HUDEP-2 (cell line): Measurements from ENCODE around the gene ARL8A.
"Not testable (repeated sequence)": the region's sequence is repeated elsewhere in the genome, so short reads cannot be mapped to it uniquely, and the experiment has no call there.

Experiments
- DNase-seq, 76 experiments: peaks; one replicate each; lab custom pipeline; 2025; ENCODE audit not compliant: unreplicated experiment in 76 of 76; lab: John Stamatoyannopoulos, UW

The ARL8A gene

DNA sequence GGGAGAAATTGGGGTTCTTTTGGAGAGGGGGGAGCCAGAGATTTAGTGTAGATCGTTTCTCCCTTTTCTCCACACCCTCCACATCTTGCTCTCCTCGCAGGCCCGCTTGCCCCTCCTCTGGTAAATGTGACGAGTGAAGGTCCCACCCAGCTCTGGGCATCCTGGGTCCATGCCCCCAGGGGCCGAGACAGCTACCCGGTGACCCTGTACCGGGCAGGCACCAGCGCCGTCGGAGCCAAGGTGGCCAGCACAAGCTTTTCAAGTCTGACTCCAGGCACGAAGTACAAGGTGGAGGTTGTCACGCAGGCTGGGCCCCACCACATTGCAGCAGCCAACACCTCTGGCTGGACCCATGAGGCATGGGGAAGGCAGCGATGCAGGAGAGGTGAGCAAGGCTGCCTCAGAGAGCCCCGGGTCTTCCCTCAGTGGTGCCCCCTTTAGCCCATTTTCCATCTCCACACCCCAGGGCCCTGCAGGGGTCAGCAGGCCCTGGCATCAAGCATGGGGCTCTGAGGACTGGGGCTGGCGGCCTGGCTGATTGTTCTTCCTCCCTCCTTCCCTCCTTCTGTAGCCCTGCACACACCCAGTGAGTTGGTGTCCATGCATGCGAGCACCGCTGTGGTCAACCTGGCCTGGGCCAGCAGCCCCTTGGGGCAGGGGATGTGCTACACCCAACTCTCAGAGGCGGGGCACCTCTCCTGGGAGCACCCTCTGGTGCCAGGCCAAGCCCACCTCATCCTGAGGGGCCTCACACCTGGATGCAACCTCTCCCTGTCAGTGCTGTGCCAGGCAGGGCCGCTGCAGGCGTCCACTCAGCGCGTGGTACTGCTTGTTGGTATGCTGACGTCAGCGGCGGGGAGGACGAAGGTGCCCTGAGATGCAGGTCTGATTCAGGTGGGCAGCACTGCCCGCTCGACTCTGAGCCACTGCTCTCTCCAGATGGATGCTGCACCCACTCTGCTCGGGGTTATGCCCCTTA, 32.7 kb upstream of the ARL8A start:
- DNase-seq, result no peak

DNA sequence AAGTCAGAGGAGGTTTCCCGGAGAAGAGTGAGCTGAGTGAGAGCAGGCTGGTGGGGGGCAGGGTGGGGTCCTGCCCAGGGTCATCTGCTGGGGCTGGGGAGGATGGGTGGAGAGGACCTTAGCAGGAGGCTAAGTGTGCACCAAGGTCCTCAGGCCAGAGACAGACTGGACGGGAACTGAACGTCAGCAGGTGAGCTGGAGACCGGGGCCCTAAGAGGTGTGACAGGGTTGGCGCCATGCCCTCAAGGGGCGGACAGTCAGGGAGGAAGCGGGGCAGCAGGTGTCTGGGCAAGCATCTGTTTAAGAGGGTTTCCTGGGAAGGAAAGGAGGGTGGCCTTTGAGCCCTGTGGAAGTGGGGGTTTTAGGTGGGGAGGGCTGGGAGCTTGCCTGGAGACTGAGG, 29.5 kb upstream of the ARL8A start:
- no peak for DNase-seq

DNA sequence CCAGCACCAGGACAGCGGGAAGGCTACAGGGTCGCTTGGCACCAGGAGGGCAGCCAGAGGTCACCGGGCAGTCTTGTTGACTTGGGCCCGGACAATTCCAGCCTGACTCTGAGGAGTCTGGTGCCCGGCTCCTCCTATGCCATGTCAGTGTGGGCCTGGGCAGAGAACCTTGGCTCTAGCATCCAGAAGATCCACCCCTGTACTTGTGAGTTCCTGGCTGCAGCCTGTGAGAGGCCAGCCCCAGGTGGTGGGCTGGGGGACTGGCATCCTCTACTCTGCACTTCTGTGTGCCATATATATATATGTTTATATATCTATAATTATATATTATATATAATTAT, 27.4 kb upstream of the ARL8A start:
- no peak for DNase-seq

DNA sequence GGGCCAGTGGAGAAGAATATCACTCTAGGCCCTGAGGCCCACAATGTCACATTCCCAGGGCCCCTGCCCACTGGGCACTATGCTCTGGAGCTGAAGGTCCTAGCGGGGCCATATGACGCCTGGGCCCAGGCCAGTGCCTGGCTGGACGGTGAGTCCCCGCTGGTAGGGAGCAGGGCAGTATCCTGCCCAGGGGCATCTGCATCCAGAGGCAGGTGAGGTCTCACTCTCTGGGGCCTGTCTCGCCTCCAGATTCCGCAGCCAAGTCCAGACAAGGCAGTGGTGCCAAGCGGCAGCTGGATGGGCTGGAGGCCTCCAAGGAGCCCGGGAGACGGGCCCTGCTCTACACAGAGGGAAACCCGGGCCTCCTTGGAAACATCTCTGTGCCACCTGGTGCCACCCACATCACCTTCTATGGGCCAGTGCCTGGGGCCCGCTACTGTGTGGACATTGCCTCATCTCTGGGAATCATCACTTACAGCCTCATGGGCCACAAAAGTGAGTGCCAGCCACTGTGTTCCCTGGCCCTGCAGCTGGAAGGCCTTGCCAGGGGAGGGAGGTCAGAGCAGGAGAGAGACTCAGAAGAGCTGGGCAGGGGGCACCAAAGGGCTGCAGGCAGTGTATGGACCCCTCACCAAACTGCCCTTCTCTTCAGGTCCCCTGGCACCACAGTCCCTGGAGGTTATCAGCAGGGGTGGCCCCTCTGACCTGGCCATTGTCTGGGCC, 26.9 kb upstream of the ARL8A start:
- DNase-seq, result no peak

DNA sequence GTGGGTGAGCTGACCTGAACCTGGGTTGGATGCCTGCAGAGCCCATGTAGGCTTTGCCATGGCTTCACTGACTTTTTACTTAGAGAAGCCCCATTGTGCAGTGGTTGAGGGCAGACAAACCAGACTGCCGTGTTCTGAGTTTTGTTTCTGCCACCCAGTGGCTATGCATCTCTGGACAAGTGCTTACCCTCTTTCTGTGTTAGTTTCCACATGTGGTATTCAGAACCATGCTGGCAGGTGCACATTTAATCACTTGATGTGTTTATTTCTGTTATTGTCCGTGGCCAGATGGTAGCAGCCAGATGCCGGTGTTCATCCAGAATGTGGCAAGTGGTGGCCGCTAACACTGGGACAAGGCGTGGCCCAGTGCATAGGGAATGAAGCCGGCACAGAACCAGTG, 26.2 kb upstream of the ARL8A start:
- DNase-seq, result no peak

DNA sequence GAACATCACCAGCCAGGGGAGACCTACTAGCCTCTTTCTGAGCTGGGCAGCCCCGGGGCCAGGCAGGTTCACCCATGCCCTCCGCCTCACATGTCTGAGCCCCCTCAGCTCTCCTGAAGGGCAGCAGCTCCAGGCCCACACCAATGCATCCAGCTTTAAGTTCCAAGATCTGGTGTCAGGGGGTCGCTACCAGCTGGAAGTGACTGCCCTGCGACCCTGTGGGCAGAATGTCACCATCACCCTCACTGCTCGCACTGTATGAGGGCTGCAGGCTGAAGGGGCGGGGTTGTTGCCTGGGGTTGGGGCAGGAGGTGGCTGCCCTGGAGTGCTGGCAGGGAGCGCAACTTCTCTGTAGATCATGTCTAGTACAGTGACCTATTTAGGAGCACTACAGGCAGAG, 24.3 kb upstream of the ARL8A start:
- no peak for DNase-seq

DNA sequence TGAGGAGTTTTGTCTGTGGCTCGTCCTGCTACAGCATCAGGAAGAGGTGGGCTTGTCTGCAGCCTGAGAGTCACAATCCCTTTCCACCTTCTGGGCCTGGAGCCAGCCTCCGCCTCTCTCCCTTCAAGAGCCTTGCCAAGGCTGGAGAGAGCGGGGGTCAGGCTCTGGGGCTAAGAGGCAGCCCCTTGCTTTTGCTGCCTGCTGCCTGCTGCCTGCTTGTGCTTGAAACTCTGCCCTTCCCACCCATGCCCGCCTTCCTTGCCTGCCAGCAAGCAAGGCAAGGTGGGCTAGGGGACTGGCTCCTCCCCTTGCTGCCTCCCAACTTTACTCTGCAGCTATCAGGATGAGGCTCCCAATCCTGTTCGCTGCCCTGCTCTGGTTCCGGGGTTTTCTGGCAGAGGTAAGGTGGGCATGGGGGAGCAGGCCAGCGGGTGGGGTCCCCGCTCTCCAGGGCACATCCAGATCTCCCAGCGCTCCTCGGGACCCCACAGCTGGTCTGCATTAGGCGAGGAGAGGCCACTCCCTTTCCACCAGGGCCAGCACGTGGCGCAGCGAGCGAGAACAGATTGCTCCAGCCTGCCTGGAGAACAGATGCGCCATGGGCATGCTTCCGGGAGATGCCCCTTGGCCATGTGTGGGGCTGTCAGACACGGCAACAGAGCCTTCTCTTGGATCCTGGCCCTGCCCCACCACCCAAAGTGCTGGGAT, 23.3 kb upstream of the ARL8A start:
- DNase-seq, result no peak

DNA sequence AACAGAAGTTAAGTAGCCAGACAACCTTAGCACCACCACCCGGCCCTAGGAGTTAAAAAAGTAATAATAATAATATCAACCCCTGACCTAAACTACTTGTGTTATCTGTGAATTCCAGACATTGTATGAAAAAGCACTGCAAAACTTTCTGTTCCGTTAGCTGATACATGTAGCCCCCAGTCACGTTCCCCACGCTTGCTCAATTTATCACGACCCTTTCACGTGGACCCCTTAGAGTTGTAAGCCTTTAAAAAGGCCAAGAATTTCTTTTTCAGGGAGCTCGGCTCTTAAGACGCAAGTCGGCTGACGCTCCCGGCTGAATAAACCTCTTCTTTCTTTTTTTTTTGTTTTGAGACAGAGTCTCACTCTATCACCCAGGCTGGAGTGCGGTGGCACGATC, 22.5 kb upstream of the ARL8A start:
- not testable (repeated sequence) for DNase-seq

DNA sequence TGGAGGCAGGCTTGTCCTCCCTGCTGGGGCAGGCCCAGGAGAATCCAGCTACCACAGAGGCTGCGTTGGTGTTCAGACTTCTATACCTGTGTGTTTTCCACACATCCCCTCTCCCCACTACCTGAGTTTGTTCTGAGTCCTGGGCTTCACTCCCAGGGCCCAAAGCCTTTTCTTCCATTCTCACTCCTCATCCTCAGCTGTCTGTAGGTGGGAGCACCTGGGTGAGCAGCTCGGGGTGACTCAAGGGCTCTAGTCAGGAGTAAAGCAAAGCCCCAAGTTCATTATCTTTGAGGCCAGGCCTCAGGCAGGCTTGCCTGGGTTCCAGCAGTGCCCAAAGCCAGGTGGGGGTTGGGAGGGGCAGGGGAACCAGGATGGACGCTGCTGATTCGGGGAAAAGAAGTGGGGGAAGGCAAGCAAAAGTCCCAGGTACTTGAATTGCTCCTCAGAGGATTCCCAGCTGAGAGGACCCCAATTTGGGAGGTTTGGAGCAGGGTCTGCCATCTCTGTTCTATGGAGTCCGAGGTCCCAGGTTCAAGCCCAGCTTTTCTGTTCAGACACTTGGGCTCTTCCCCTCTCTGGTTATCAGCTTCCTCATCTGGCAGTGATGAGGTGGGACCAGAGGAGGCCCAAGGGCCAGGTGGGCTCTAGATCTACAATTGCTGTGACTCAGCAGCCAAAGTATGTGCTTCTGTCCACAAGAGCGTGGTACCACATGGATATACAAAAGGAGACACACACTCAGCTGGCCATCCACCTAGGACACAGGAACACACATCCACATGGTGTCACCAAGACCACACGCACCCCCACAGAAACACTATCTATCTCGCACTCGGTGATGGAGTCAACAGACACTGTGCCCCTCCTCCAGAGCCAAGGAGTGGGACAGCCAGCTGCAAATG, 21.7 kb upstream of the ARL8A start:
- peak in 10 of 76 experiments; percentile 7 to 64 (median 23) for DNase-seq

DNA sequence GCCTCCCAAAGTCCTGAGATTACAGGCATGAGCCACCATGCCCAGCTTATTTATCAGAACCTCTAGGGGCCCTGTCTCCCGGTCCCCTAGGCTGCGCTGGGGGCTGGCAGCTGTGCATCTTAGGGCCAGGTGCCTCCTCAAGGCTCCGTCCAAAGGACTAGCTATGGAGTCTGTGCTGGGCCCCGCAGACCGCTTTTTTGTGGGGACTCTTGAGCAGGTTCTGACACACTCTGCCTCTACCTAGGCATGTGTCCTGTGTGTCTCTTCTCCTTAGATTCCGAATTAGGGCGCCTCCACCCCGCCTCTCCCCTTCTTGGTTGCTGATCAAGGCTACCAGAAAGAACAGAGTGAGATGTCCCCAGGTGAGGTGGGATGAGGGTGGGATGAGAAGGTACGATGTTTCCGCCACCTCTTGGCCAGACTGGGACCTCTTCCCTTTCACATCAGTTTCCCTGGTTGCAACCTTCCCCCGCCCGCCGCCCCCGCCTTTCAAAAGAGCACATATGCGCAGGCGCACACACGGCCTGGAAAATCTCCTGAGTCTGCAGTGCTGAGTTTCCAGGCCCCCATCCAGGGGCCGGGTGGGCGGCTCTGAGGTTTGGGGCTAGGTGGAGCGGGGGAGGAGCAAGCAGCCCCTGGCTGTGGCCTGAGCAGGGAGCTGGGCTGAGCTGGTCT, 20.9 kb upstream of the ARL8A start:
- DNase-seq, result peak in 12 of 76 experiments; percentile 11 to 75 (median 38)

DNA sequence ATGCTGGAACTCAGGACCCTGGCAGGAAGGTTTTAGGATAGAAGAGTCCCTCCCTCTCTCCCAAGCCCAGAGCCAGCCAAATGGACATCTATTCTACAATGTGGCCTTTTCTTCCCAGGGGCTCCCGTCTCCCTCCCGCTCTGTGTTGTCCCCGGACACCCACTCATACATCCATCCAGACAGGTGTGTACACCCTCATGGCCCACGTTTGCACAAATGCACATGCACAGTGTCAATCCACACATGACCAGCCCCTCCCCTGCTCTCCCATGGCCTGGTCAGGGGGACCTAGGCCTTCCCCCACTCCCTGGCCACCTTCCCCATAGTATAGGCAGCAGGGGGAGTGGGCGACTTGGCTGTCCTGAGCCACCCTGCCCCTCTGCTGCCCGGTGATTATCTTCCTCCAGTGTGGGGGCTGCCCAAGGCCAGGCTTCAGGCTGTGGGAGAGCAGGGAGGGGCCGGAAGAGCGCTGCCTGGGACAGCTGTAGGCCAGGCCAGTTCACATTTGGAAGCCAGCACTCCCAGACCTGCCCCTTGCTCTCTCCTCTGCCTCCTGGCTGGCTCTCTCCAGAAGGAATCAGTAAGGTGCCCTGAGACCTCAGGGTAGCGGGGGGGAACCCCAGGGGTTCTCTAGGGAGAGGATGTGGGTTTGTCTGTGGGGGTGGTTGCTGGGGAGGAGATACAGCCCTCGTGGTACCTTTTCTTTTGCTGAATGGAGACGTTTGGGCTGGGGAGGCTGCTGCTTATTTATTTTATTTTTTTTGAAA, 19.9 kb upstream of the ARL8A start:
- DNase-seq, result peak in 13 of 76 experiments; percentile 12 to 57 (median 27)

DNA sequence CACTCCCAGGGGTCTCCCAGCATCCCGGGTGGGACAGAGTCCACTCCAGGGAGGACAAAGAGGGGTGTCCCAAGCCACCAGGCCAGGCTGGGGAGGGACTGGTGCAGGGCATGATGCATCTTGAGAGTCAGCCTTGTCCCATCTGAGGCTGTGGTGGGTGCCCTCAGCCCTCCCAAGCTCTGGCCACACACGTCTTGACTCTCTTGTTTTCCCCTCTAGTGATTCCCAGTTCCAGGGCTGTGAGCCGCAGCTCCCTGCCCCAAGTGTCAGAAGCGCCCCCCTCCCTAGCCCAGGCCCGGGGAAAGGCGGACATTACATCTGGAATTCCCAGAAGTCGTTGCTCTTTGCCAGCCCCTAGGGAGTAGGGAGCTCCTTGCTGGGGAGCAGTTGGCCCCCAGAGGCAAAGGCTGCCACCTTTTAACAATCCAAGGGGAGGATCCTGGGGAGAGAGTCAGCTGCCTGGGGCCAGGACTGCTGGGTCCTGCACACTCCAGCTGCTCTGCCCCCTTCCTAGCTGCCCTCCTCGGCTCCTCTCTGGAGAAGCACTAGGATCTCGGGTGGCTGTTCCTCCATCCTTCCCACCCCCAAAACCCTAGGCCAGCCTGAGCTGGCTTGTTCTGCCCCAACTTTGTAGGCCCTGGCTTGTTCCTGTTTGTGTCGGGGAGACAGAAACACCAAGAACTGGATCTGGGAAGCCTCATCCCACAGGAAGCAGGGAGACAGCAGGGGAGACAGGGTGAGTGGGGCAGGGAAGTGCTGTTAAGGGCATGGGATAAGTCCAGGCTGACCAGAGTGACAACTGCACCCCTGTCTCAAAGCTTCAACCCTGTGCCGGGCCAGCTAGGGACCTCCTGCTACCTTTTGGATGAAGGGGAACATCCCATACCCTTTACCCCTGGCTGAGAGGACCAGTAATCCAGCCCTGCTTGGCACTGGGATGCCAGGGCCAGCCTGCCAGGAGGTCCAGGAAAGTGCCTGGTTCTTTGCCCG, 19.0 kb upstream of the ARL8A start:
- DNase-seq, result no peak

DNA sequence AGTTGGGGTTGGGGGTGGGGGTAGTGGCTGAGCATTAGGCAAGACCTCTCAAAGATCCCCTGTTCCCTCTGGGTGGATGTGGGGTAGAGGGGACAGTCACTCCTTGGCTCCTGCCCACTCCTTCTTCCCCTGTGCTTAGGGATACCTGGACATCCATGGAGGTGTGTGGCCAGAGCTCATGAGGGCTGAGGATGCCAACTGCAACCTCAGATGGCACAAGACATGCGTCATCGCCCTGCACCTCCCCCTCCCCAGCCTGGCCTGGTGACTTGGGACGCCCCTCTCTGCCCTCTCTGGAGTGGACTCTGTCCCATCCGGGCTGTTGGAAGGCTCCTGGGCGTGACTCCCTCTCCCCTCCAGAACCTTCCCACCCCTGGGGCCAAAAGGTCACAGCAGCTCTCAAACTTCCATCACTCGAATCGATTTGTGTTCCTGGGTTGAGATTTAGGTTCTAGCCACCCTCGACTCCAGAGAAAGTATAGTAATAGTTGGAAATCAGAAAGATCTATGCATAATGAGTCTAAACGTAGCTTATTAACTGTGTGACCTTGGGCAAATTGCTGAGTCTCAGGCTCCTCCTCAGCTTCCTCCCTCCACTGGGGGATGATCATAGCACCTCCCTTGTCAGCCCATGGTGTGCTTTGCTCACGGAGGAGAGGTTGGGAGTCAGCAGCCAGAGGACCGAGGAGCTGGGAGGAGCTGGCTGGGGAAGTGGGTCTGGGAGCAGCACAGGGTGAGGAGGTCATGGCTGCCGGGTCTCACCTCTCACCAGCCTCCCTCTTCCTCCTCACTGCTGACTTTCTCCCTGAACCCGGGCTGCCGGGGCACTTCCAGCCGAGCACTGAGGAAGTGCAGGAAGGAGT, 18.1 kb upstream of the ARL8A start:
- peak in 8 of 76 experiments; percentile 12 to 33 (median 20) for DNase-seq

DNA sequence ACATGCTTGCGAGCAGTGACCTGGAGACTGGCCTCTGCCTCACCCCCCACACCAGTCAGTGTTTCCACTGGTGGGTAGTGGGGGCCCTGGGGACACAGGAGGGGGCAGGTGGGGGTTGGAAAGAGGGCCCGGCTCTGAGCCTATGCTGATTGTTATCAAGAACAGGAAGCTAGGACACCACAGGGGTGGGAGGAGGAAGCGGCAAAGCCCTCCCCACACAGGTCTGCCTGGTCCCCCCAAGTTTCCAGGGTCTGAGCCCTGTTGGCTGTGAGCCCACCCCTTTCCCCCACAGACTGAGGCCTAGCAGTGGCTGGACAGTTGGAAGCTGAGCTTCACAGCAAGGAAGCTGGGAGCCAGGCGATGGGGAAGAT, 17.5 kb upstream of the ARL8A start:
- DNase-seq, result peak in 24 of 76 experiments; percentile 14 to 60 (median 32)

DNA sequence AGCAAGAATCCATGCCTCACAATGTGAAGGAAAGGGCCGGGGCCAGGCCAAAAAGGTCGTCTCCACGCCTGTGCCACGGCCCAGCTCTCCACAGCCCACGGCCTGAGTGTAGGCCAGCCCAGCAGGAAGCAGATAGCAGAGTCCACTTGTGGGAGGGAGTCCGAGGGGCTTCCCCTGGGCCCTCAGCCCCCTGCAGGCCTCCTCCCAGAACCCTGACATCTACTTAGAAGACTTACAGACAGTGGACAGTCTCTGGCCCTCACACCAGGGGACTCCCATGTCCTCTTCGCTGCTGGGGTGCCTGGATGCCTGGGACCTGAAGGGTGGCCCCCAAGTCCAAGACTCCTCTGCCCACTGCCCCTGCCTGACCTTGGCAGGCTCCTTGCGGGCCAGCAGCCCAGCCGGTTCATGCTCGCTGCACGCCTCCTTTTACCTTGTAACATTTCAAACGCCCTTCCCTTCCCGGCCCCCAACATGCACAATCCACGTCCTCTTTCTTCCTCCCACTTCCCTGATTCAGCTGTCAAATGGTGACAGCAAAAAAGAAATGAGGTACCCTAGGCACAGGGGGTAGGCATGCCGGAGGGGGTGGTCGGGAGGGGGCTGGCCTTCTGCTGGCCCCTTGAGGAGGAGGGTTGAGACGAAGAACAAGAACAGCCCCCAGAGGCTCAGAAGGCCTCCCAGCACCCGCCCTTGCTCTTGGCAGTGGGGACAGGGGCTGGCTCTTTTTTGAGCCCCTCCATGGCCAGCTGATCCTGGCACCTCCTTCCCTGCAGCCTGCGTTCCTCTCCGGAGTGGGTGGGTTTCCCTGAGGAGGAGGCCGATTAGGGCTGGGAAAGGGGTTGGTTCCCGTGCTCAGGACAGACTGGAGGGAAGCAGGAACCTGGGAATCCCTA, 16.9 kb upstream of the ARL8A start:
- DNase-seq, result peak in 12 of 76 experiments; percentile 7 to 54 (median 28)
